Skeletal muscle tissue (tissue), 4 donors: Measurements from ENCODE around the gene INAVA. TPM values are rescaled to one million over a fixed set of nuclear protein-coding genes. Genes with fewer than 3 reads are reported as not detected.
A peak's percentile ranks its signal among the peaks of the same experiment; 100 is the strongest.

Source experiments
- H3K27ac ChIP-seq: one replicate; pipeline ENCODE4 v1.7.0; 2013; ENCODE audit warnings: mild to moderate bottlenecking, low read depth, low read length, inconsistent platforms
- H3K27me3 ChIP-seq, 3 donors: one replicate each; pipeline ENCODE4 v1.7.0; 2013; ENCODE audit warnings: low read length in 3 of 3; ENCODE audit not compliant: control insufficient read depth in 3 of 3, insufficient read depth in 3 of 3
- H3K36me3 ChIP-seq, 3 donors: one replicate each; pipeline ENCODE4 v1.7.0; 2013; ENCODE audit warnings: low read length in 3 of 3; ENCODE audit not compliant: control insufficient read depth in 3 of 3, insufficient read depth in 3 of 3
- H3K4me1 ChIP-seq, 3 donors: one replicate each; pipeline ENCODE4 v1.7.0; 2013; ENCODE audit warnings: low read length in 3 of 3, mild to moderate bottlenecking in 3 of 3; ENCODE audit not compliant: control insufficient read depth in 3 of 3, insufficient read depth in 3 of 3
- H3K4me3 ChIP-seq, 3 donors: one replicate each; pipeline ENCODE4 v1.7.0; 2013; ENCODE audit warnings: low read length in 3 of 3
- H3K9ac ChIP-seq, 3 donors: one replicate each; pipeline ENCODE4 v1.7.0; 2013; ENCODE audit warnings: low read length in 3 of 3, mild to moderate bottlenecking in 3 of 3, moderate library complexity in 2 of 3, low read depth in 1 of 3
- H3K9me3 ChIP-seq, 3 donors: one replicate each; pipeline ENCODE4 v1.7.0; 2013; ENCODE audit warnings: low read length in 3 of 3; ENCODE audit not compliant: control insufficient read depth in 3 of 3
- total RNA-seq: library from RNA; depleted of rRNA; stranded (reverse); fragments of >200 nt; gene quantifications from one replicate; pipeline ENCODE4 v1.2.3, GENCODE V29; 2014
- donor health status: Osteomylitis.

INAVA gene
- total RNA-seq, 1 donor from 2014 or later, result 0.52 TPM

- Histone ChIP-seq H3K4me3 (no peak overlapping the region), H3K9me3 (no peaks in the 10 kb centered on the region), H3K27me3 (peaks cover 24 to 33% (median 24%) of the 10 kb centered on the region in 3 donors), H3K9ac (no peak overlapping the region), H3K27ac (no peak overlapping the region), H3K4me1 (peaks cover 7 to 23% (median 12%) of the 10 kb centered on the region in 3 donors), H3K36me3 (no peaks in the 10 kb centered on the region)
Observed at GRCh38 chr1:200888349-200888838, 6.3 kb upstream of the INAVA start.

GRCh38 chr1:200889571-200889970 is 5.1 kb upstream of the INAVA start:
- Histone ChIP-seq H3K4me3 (no peak overlapping the region), H3K36me3 (no peaks in the 10 kb centered on the region), H3K27ac (no peak overlapping the region), H3K9me3 (no peaks in the 10 kb centered on the region), H3K9ac (no peak overlapping the region), H3K27me3 (peaks cover 24 to 39% (median 28%) of the 10 kb centered on the region in 3 donors), H3K4me1 (peaks cover 7 to 23% (median 12%) of the 10 kb centered on the region in 3 donors)

- Histone ChIP-seq H3K9me3 (no peaks in the 10 kb centered on the region), H3K4me1 (peaks cover 7 to 23% (median 12%) of the 10 kb centered on the region in 3 donors), H3K9ac (no peak overlapping the region), H3K36me3 (no peaks in the 10 kb centered on the region), H3K27ac (no peak overlapping the region), H3K27me3 (peaks cover 24 to 39% (median 27%) of the 10 kb centered on the region in 3 donors), H3K4me3 (no peak overlapping the region)
Observed at GRCh38 chr1:200890027-200890426, 4.7 kb upstream of the INAVA start.

GRCh38 chr1:200890818-200891773 is 3.6 kb upstream of the INAVA start:
- Histone ChIP-seq H3K9me3 (no peaks in the 10 kb centered on the region), H3K4me1 (peaks cover 7 to 23% (median 12%) of the 10 kb centered on the region in 3 donors), H3K9ac (peak overlapping the region; percentile 20 to 76 (median 32)), H3K27ac (no peak overlapping the region), H3K36me3 (no peaks in the 10 kb centered on the region), H3K27me3 (peaks cover 24 to 35% (median 27%) of the 10 kb centered on the region in 3 donors), H3K4me3 (peak overlapping the region; percentile 59 to 65 (median 61))

GRCh38 chr1:200891774-200892157 is 2.9 kb upstream of the INAVA start:
- Histone ChIP-seq H3K4me3 (peak overlapping the region in 1 of 3 donors; percentile 61), H3K9me3 (no peaks in the 10 kb centered on the region), H3K9ac (peak overlapping the region in 1 of 3 donors; percentile 32), H3K27me3 (peaks cover 24 to 35% (median 27%) of the 10 kb centered on the region in 3 donors), H3K4me1 (peaks cover 7 to 23% (median 12%) of the 10 kb centered on the region in 3 donors), H3K27ac (no peak overlapping the region), H3K36me3 (no peaks in the 10 kb centered on the region)

GRCh38 chr1:200892546-200892945 is 2.2 kb upstream of the INAVA start:
- Histone ChIP-seq H3K9me3 (no peaks in the 10 kb centered on the region), H3K27me3 (peaks cover 24 to 35% (median 24%) of the 10 kb centered on the region in 3 donors), H3K4me3 (no peak overlapping the region), H3K36me3 (no peaks in the 10 kb centered on the region), H3K9ac (no peak overlapping the region), H3K4me1 (peaks cover 7 to 23% (median 12%) of the 10 kb centered on the region in 3 donors), H3K27ac (no peak overlapping the region)

GRCh38 chr1:200892958-200893357 is 1.7 kb upstream of the INAVA start:
- H3K9me3 ChIP-seq, result no peaks in the 10 kb centered on the region

GRCh38 chr1:200893411-200893901 is 1.2 kb upstream of the INAVA start:
- H3K9ac ChIP-seq, result no peak overlapping the region
- H3K4me1 ChIP-seq, result peaks cover 7 to 20% (median 12%) of the 10 kb centered on the region in 3 donors
- H3K4me3 ChIP-seq, result no peak overlapping the region
- H3K27me3 ChIP-seq, result peaks cover 24 to 32% (median 24%) of the 10 kb centered on the region in 3 donors
- H3K36me3 ChIP-seq, result no peaks in the 10 kb centered on the region
- no peaks in the 10 kb centered on the region for H3K9me3 ChIP-seq
- no peak overlapping the region for H3K27ac ChIP-seq

More at GRCh38 chr1:200892958-200893357, 1.7 kb upstream of the INAVA start:
- H3K36me3 ChIP-seq, result no peaks in the 10 kb centered on the region
- no peak overlapping the region for H3K27ac ChIP-seq
- no peak overlapping the region for H3K4me3 ChIP-seq
- peaks cover 24 to 35% (median 24%) of the 10 kb centered on the region in 3 donors for H3K27me3 ChIP-seq
- no peak overlapping the region for H3K9ac ChIP-seq
- peaks cover 7 to 23% (median 12%) of the 10 kb centered on the region in 3 donors for H3K4me1 ChIP-seq

- Histone ChIP-seq H3K9ac (no peak overlapping the region), H3K9me3 (no peaks in the 10 kb centered on the region), H3K4me3 (no peak overlapping the region), H3K27ac (no peak overlapping the region), H3K27me3 (peaks cover 17 to 24% (median 20%) of the 10 kb centered on the region in 3 donors), H3K36me3 (no peaks in the 10 kb centered on the region), H3K4me1 (peaks cover 7 to 15% (median 12%) of the 10 kb centered on the region in 3 donors)
Observed at GRCh38 chr1:200895443-200895789, 716 bp downstream of the INAVA start.
